Neuronal stem cell (in vitro differentiated cells): Measurements from ENCODE around the gene PFKP.

Experiments
- DNase-seq: peaks from one replicate; pipeline ENCODE4 v3.0.0-alpha.2; 2013; ENCODE audit warnings: low spot score
- H2AFZ ChIP-seq: one replicate; pipeline ENCODE4 v1.6.1; 2013; ENCODE audit warnings: mild to moderate bottlenecking, low read length, inconsistent platforms
- H2AK5ac ChIP-seq: 2 replicates; pipeline ENCODE4 v1.6.1; 2013; ENCODE audit warnings: low read depth, mild to moderate bottlenecking, inconsistent platforms, low read length, moderate library complexity, mixed read lengths
- H2BK120ac ChIP-seq: 2 replicates; pipeline ENCODE4 v1.6.1; 2013; ENCODE audit warnings: low read depth, mild to moderate bottlenecking, inconsistent platforms, low read length, moderate library complexity, mixed read lengths
- H2BK12ac ChIP-seq: one replicate; pipeline ENCODE4 v1.6.1; 2013; ENCODE audit warnings: low read length, inconsistent platforms
- H2BK15ac ChIP-seq: 2 replicates; pipeline ENCODE4 v1.6.1; 2013; ENCODE audit warnings: mild to moderate bottlenecking, low read length, inconsistent platforms, mixed read lengths
- H2BK5ac ChIP-seq: one replicate; pipeline ENCODE4 v1.6.1; 2013; ENCODE audit warnings: inconsistent platforms, mild to moderate bottlenecking, low read length, moderate library complexity
- H3K14ac ChIP-seq: one replicate; pipeline ENCODE4 v1.6.1; 2013; ENCODE audit warnings: low read length, inconsistent platforms
- H3K18ac ChIP-seq: 2 replicates; pipeline ENCODE4 v1.6.1; 2013; ENCODE audit warnings: low read length, inconsistent platforms
- H3K23ac ChIP-seq: 2 replicates; pipeline ENCODE4 v1.6.1; 2013; ENCODE audit warnings: low read depth, mild to moderate bottlenecking, mixed read lengths, low read length, inconsistent platforms; ENCODE audit not compliant: poor library complexity
- H3K27ac ChIP-seq: replicated peaks from 3 replicates; pipeline ENCODE4 v1.5.1; 2013; ENCODE audit warnings: low read length, inconsistent platforms
- H3K27me3 ChIP-seq, 3 experiments: 2 replicates each; pipeline ENCODE4 v1.6.1; 2013; ENCODE audit warnings: low read length in 3 of 3, mild to moderate bottlenecking in 2 of 3, inconsistent platforms in 1 of 3, low read depth in 1 of 3, mixed read lengths in 1 of 3, moderate library complexity in 1 of 3; ENCODE audit not compliant: control insufficient read depth in 3 of 3, insufficient read depth in 3 of 3
- H3K36me3 ChIP-seq, 2 donors: replicated peaks in 1 of 2; 2 replicates each; pipeline ENCODE4 v1.6.1; 2013; ENCODE audit warnings: low read length in 2 of 2; ENCODE audit not compliant: control insufficient read depth in 2 of 2, insufficient read depth in 2 of 2
- H3K4ac ChIP-seq: 2 replicates; pipeline ENCODE4 v1.6.1; 2013; ENCODE audit warnings: inconsistent platforms, mild to moderate bottlenecking, low read length, moderate library complexity
- H3K4me1 ChIP-seq, 2 donors: 1 replicate in 1 of 2; 2 replicates in 1 of 2; pipeline ENCODE4 v1.6.1; 2013; ENCODE audit warnings: low read length in 2 of 2, low read depth in 1 of 2; ENCODE audit not compliant: control insufficient read depth in 2 of 2, insufficient read depth in 1 of 2
- H3K4me2 ChIP-seq: one replicate; pipeline ENCODE4 v1.6.1; 2013; ENCODE audit warnings: mild to moderate bottlenecking, low read length, inconsistent platforms; ENCODE audit not compliant: insufficient read depth, poor library complexity, severe bottlenecking
- H3K4me3 ChIP-seq, 2 donors: 2 replicates each; pipeline ENCODE4 v1.5.1; 2013; ENCODE audit warnings: low read length in 2 of 2, mild to moderate bottlenecking in 2 of 2, inconsistent platforms in 1 of 2, moderate library complexity in 1 of 2
- H3K79me1 ChIP-seq: one replicate; pipeline ENCODE4 v1.6.1; 2013; ENCODE audit warnings: low read depth, mild to moderate bottlenecking, inconsistent platforms, low read length, moderate library complexity
- H3K9ac ChIP-seq: one replicate; pipeline ENCODE4 v1.6.1; 2013; ENCODE audit warnings: mild to moderate bottlenecking, low read depth, low read length, inconsistent platforms; ENCODE audit not compliant: poor library complexity
- H3K9me3 ChIP-seq, 2 donors: replicated peaks in 1 of 2; 2 replicates each; pipeline versions ENCODE3 to v1.6.1; 2013; ENCODE audit warnings: low read length in 2 of 2, mild to moderate bottlenecking in 2 of 2, inconsistent platforms in 1 of 2, low read depth in 1 of 2, mixed read lengths in 1 of 2, moderate library complexity in 1 of 2; ENCODE audit not compliant: control insufficient read depth in 2 of 2, insufficient read depth in 1 of 2
- H4K8ac ChIP-seq: one replicate; pipeline ENCODE4 v1.6.1; 2013; ENCODE audit warnings: low read depth, mild to moderate bottlenecking, inconsistent platforms, low read length, moderate library complexity
- H4K91ac ChIP-seq: one replicate; pipeline ENCODE4 v1.6.1; 2013; ENCODE audit warnings: low read length, low read depth, mild to moderate bottlenecking, inconsistent platforms; ENCODE audit not compliant: poor library complexity
- WGBS, 2 donors: extraction: QIAGEN DNeasy Blood & Tissue Kit; methylation state at CpG; one replicate each; pipeline ENCODE4 v1.1.7; 2013; ENCODE audit warnings: missing lambda C conversion rate in 2 of 2, mixed read lengths in 1 of 2; ENCODE audit not compliant: insufficient read length in 2 of 2, insufficient replicate concordance in 1 of 2; ENCODE audit errors: extremely low coverage in 2 of 2; 5-methylcytosine and 5-hydroxymethylcytosine counted together

PFKP gene

DNA sequence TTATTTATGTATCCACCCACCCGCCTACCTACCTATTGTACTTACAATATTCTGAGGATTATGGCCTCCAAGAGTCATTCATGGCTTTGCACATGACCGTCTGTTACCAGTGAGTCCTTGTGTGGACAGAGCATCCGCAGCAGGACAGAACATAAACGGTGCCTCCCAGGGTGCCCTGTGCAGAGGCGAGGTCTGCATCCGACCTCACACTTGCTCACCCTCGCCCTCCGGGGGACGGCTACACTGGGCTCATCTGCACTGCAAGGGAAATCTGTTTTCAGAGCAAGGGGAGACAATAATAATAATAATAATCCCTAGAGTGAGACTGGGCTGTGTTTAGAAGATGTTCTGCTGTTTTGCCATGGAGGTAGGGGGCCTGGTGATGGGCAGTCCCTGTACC lies 29.8 kb downstream of the PFKP start:
- no peak overlapping the region for H3K27ac ChIP-seq
- no peak overlapping the region for H3K18ac ChIP-seq
- H3K4ac ChIP-seq, result no peak overlapping the region
- WGBS, 2 donors, result no CpG with 5 or more reads among the region's 9 CpGs
- no peak overlapping the region for H4K91ac ChIP-seq
- no peak overlapping the region for H2BK5ac ChIP-seq
- no peak overlapping the region for H2AK5ac ChIP-seq
- no peak overlapping the region for H2AFZ ChIP-seq
- H3K4me3 ChIP-seq, result no peak overlapping the region
- no peak overlapping the region for H4K8ac ChIP-seq
- no peak overlapping the region for H2BK15ac ChIP-seq
- no peak overlapping the region for H2BK120ac ChIP-seq
- H3K9me3 ChIP-seq, result peaks cover 0 to 6% of the 10 kb centered on the region in 2 donors
- H3K23ac ChIP-seq, result no peak overlapping the region
- DNase-seq, result no peak
- H3K14ac ChIP-seq, result no peak overlapping the region
- H2BK12ac ChIP-seq, result no peak overlapping the region
- H3K36me3 ChIP-seq, result peaks cover 0 to 10% of the 10 kb centered on the region in 2 donors
- H3K4me2 ChIP-seq, result no peak overlapping the region
- no peak overlapping the region for H3K9ac ChIP-seq
- H3K4me1 ChIP-seq, result peaks cover 4 to 5% of the 10 kb centered on the region in 2 donors
- no peaks in the 10 kb centered on the region for H3K27me3 ChIP-seq
- H3K79me1 ChIP-seq, result no peaks in the 10 kb centered on the region

- Histone ChIP-seq H3K9ac (no peak overlapping the region), H4K91ac (no peak overlapping the region), H3K36me3 (peaks cover 0 to 16% of the 10 kb centered on the region in 2 donors), H3K4me3 (no peak overlapping the region), H2AFZ (no peak overlapping the region), H3K4ac (no peak overlapping the region), H3K4me2 (no peak overlapping the region), H3K79me1 (no peaks in the 10 kb centered on the region), H3K27me3 (no peaks in the 10 kb centered on the region), H3K9me3 (peaks cover 0 to 4% of the 10 kb centered on the region in 2 donors), H2BK5ac (no peak overlapping the region), H3K23ac (no peak overlapping the region), H2BK120ac (no peak overlapping the region), H4K8ac (no peak overlapping the region), H2BK12ac (no peak overlapping the region), H3K4me1 (peaks cover 4 to 5% of the 10 kb centered on the region in 2 donors), H3K14ac (no peak overlapping the region), H2AK5ac (no peak overlapping the region), H2BK15ac (no peak overlapping the region), H3K18ac (no peak overlapping the region), H3K27ac (no peak overlapping the region)
- DNase-seq, result no peak
- no CpG with 5 or more reads among the region's 11 CpGs for WGBS, 2 donors
These were observed 31.3 kb downstream of the PFKP start for GRCh38 chr10:3098689-3099088.

DNA sequence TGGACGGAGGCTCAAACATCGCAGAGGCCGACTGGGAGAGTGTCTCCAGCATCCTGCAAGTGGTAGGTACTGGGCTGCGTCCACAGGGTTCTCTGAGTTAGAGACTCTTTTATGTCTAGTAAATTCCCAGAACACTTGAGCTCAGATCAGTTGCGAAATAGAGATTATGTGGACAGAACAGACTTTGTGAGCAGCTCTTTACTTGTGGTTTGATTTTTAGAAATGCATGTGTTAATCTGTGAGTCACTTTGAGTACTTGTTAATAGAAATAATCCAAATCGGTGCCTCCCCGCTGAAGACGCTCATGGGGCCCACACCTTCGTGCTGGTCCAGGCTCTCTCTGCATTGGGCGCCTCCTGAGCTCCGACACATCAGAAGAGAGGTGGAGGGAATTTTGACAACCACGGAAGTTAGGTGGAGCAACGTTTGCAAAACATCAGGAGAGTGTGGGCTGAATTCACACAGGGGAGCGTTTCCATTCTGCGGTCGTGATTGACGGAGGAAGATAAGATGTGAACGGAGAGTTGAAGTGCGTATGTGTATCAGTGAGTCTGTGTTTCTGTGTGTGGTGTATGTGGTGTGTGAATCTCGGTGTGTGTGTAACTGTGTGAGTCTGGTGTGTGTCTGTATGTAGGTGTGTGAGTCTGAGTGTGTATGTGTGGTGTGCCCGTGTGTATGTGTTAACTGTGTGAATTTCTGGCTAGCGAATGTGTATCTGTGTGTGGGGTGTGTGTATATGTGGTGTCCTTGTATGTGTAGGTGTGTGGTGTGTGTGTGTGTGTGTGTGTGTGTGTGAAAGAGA lies 32.1 kb downstream of the PFKP start:
- Histone ChIP-seq H3K27me3 (no peaks in the 10 kb centered on the region), H3K27ac (no peak overlapping the region), H3K9ac (peak overlapping the region; percentile 26), H3K4ac (no peak overlapping the region), H2AFZ (no peak overlapping the region), H2BK5ac (no peak overlapping the region), H3K23ac (no peak overlapping the region), H4K8ac (peak overlapping the region; percentile 20), H3K4me1 (peaks cover 1 to 5% of the 10 kb centered on the region in 2 donors), H2BK120ac (no peak overlapping the region), H3K9me3 (peaks cover 0 to 4% of the 10 kb centered on the region in 2 donors), H2BK15ac (no peak overlapping the region), H3K4me3 (no peak overlapping the region), H3K14ac (no peak overlapping the region), H2BK12ac (no peak overlapping the region), H2AK5ac (no peak overlapping the region), H3K79me1 (no peaks in the 10 kb centered on the region), H3K36me3 (peaks cover 0 to 17% of the 10 kb centered on the region in 2 donors), H4K91ac (no peak overlapping the region), H3K18ac (no peak overlapping the region), H3K4me2 (no peak overlapping the region)
- no peak for DNase-seq
- WGBS, 2 donors, result 100% methylated on average over 2 of the region's 22 CpGs; no CpG with 5 or more reads in 1 of the 2 donors

DNA sequence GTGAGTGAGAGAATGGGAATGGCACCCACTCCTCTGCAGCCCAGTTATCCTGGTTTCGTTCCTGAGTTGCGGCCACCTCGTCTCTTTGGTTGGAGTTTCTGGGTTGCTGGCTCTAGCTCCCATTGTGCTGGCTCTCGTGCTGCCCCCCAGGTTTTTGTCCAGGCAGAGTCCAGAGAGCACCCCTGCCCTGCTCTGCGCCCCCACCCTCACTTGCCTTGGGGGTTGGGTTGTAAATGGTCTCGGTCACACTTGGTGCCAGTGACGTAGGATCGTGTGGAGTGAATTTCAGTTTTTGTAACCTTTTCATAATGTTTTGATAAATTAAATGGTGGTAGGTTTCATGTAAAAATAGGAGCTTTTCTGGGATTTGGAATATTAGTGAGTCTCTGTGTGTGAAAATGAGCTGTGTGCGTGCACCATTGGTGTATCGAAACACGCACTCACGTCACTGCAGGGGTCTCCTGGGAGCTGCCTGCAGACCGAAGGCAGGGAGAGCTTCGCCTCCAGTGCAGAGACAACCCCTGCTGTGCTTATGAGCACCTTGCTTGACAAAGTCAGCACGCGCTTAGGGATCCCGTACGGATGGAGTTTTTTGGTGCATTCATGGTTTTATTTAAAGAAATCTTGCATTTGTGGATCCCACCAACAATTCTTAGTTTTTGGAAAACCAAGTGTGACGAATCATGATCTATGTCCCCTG lies 32.9 kb downstream of the PFKP start:
- H3K27me3 ChIP-seq, result no peaks in the 10 kb centered on the region
- H3K9ac ChIP-seq, result no peak overlapping the region
- H2BK120ac ChIP-seq, result no peak overlapping the region
- H2BK12ac ChIP-seq, result no peak overlapping the region
- no peak overlapping the region for H4K8ac ChIP-seq
- DNase-seq, result no peak
- no peak overlapping the region for H4K91ac ChIP-seq
- H2AFZ ChIP-seq, result no peak overlapping the region
- no peak overlapping the region for H3K18ac ChIP-seq
- no peak overlapping the region for H3K4me2 ChIP-seq
- H3K27ac ChIP-seq, result no peak overlapping the region
- H3K36me3 ChIP-seq, result peaks cover 0 to 19% of the 10 kb centered on the region in 2 donors
- H3K4ac ChIP-seq, result no peak overlapping the region
- H2BK15ac ChIP-seq, result no peak overlapping the region
- H3K14ac ChIP-seq, result no peak overlapping the region
- H3K9me3 ChIP-seq, result peaks cover 0 to 4% of the 10 kb centered on the region in 2 donors
- H3K4me3 ChIP-seq, result no peak overlapping the region
- no CpG with 5 or more reads among the region's 19 CpGs for WGBS, 2 donors
- no peak overlapping the region for H2AK5ac ChIP-seq
- peaks cover 1 to 5% of the 10 kb centered on the region in 2 donors for H3K4me1 ChIP-seq
- H3K79me1 ChIP-seq, result no peaks in the 10 kb centered on the region
- no peak overlapping the region for H3K23ac ChIP-seq
- H2BK5ac ChIP-seq, result no peak overlapping the region
